GM12878 (cell line): Measurements from ENCODE around the gene MRC2. TPM values are rescaled to one million over a fixed set of nuclear protein-coding genes. Genes with fewer than 3 reads are reported as not detected.

ENCODE experiments used
- ATF3 ChIP-seq: IDR thresholded peaks from 2 replicates; pipeline ENCODE4 v1.6.1; 2011; ENCODE audit warnings: low read depth, mild to moderate bottlenecking, low read length, moderate library complexity, borderline replicate concordance; ENCODE audit errors: extremely low read depth
- ATF7 ChIP-seq: fragments of 450-650 bp; IDR thresholded peaks from 2 replicates; pipeline ENCODE4 v1.6.1; 2016; ENCODE audit warnings: low read depth, mild to moderate bottlenecking
- CHD1 ChIP-seq: IDR thresholded peaks from 2 replicates; pipeline ENCODE4 v1.6.1; 2012; ENCODE audit warnings: low read depth, low read length, improper control_type of control experiment
- CTCF ChIP-seq, 3 experiments: IDR thresholded peaks in 2 of 3; conservative IDR thresholded peaks in 1 of 3; 2 replicates each; pipeline ENCODE4 v1.5.1; 2011; ENCODE audit warnings: low read depth in 3 of 3, low read length in 3 of 3, mild to moderate bottlenecking in 3 of 3, control low read depth in 2 of 3, moderate library complexity in 2 of 3, inconsistent platforms in 1 of 3, mixed read lengths in 1 of 3; ENCODE audit not compliant: control insufficient read depth in 2 of 3, insufficient read depth in 1 of 3; ENCODE audit errors: extremely low read depth in 1 of 3
- DPF2 ChIP-seq: fragments of 450-650 bp; IDR thresholded peaks from 2 replicates; pipeline ENCODE4 v1.6.1; 2017; ENCODE audit warnings: mild to moderate bottlenecking
- EED ChIP-seq: sonication (generic); IDR thresholded peaks from 2 replicates; pipeline ENCODE4 v1.6.1; 2016; ENCODE audit warnings: antibody characterized with exemption, low read depth
- IRF4 ChIP-seq: IDR thresholded peaks from 2 replicates; pipeline ENCODE4 v1.6.1; 2011; ENCODE audit warnings: low read depth, low read length
- KLF5 ChIP-seq: fragments of 450-650 bp; IDR thresholded peaks from 2 replicates; pipeline ENCODE4 v1.6.1; 2014; ENCODE audit warnings: mild to moderate bottlenecking; ENCODE audit not compliant: partially characterized antibody
- MXI1 ChIP-seq: fragments of 150-350 bp; IDR thresholded peaks from 2 replicates; pipeline ENCODE4 v1.6.1; 2011; ENCODE audit warnings: low read depth, mild to moderate bottlenecking, inconsistent platforms, low read length, improper control_type of control experiment
- MYC ChIP-seq: IDR thresholded peaks from 2 replicates; pipeline ENCODE4 v1.6.1; 2011; ENCODE audit warnings: mild to moderate bottlenecking, low read length, moderate library complexity, inconsistent platforms; ENCODE audit not compliant: insufficient read depth, insufficient replicate concordance, insufficient read length, severe bottlenecking
- NFYA ChIP-seq: IDR thresholded peaks from 2 replicates; pipeline ENCODE4 v1.6.1; 2011; ENCODE audit warnings: low read depth, mild to moderate bottlenecking, low read length, improper control_type of control experiment, borderline replicate concordance
- NR2C2 ChIP-seq: IDR thresholded peaks from 2 replicates; pipeline ENCODE4 v1.6.1; 2011; ENCODE audit warnings: borderline replicate concordance, low read depth; ENCODE audit not compliant: control insufficient read depth, insufficient read length
- PML ChIP-seq: IDR thresholded peaks from 2 replicates; pipeline ENCODE4 v1.6.1; 2012; ENCODE audit warnings: low read length, inconsistent platforms
- POLR2A ChIP-seq: IDR thresholded peaks from 2 replicates; pipeline ENCODE4 v1.6.1; 2011; ENCODE audit warnings: low read depth, mild to moderate bottlenecking, low read length
- RUNX3 ChIP-seq: IDR thresholded peaks from 2 replicates; pipeline ENCODE4 v1.6.1; 2012; ENCODE audit warnings: low read length, inconsistent platforms
- SMAD1 ChIP-seq: fragments of 450-650 bp; IDR thresholded peaks from 2 replicates; pipeline ENCODE4 v1.6.1; 2018; ENCODE audit warnings: mild to moderate bottlenecking, low read depth; ENCODE audit not compliant: partially characterized antibody
- SMC3 ChIP-seq: IDR thresholded peaks from 2 replicates; pipeline ENCODE4 v1.6.1; 2011; ENCODE audit warnings: low read length, improper control_type of control experiment, borderline replicate concordance
- SREBF1 ChIP-seq: IDR thresholded peaks from 2 replicates; pipeline ENCODE4 v1.6.1; 2012; ENCODE audit warnings: mild to moderate bottlenecking, low read length
- SREBF2 ChIP-seq: IDR thresholded peaks from 2 replicates; pipeline ENCODE4 v1.6.1; 2012; ENCODE audit warnings: mild to moderate bottlenecking, low read length
- STAT3 ChIP-seq: IDR thresholded peaks from 2 replicates; pipeline ENCODE4 v1.6.1; 2011; ENCODE audit warnings: low read depth, low read length, improper control_type of control experiment
- TCF7 ChIP-seq: IDR thresholded peaks from 2 replicates; pipeline ENCODE4 v1.6.1; 2014; ENCODE audit warnings: antibody characterized with exemption, borderline replicate concordance
- polyA plus RNA-seq, 11 experiments: library from polyadenylated mRNA; depleted of rRNA in 4 of 11; unstranded in 6 of 11; stranded (reverse) in 5 of 11; fragments of >200 nt; fragmentation: Nextera tagmentation in 4 of 11; fragmentation: Illumina TruSeq in 1 of 11; extraction: Ambion mirVana in 4 of 11; extraction: Trizol in 1 of 11; gene quantifications; 1 replicate in 1 of 11; 2 replicates in 10 of 11; pipeline versions ENCODE4 v1.2.1 to v1.2.3, GENCODE V29; 2011 to 2016; ENCODE audit warnings: inconsistent platforms in 2 of 11, missing spikeins in 2 of 11, low read depth in 1 of 11
- total RNA-seq, 4 experiments: library from RNA; depleted of rRNA in 3 of 4; stranded (reverse); fragments of >200 nt in 3 of 4; fragmentation: Illumina TruSeq in 1 of 4; extraction: Trizol in 1 of 4; gene quantifications; 2 replicates each; pipeline versions ENCODE4 v1.2.1 to v1.2.3, GENCODE V29; 2013 to 2021
- TF ChIP-seq, protein P1 (sequence below): IDR thresholded peaks from 2 replicates; pipeline ENCODE4 v1.6.1; 2011; ENCODE audit warnings: borderline replicate concordance, low read depth, mild to moderate bottlenecking, moderate library complexity, mixed read lengths, low read length; ENCODE audit not compliant: insufficient read depth; ENCODE audit errors: extremely low read length
- TF ChIP-seq, protein P2 (sequence below): fragments of 450-650 bp; formaldehyde crosslinking; IDR thresholded peaks from 2 replicates; pipeline ENCODE4 v1.4.0; 2020; ENCODE audit warnings: mild to moderate bottlenecking, moderate library complexity

The MRC2 gene
- total and polyA plus RNA-seq, 10 of the 15 experiments (the other 5 are each of a cell fraction or from before 2014, with no cell fraction given): 0.04 to 0.96 (median 0.30) TPM; not detected in 1

GRCh38 chr17:62703776-62704380 lies 76.4 kb downstream of the MRC2 start (continued):
- TF ChIP-seq MXI1: no peak
- TF ChIP-seq CTCF (IDR thresholded peaks at IDR 0.05 in 2 of 3, conservative IDR thresholded peaks at IDR 0.05 in 1 of 3; ENCODE audit: control insufficient read depth in 2 of 3, extremely low read depth in 1 of 3, insufficient read depth in 1 of 3, low read depth in 3 of 3, low read length in 3 of 3): peak; percentile 67 to 92 (median 84)
- TF ChIP-seq CHD1: no peak
- TF ChIP-seq SMAD1: no peak
- TF ChIP-seq, protein P1, sequence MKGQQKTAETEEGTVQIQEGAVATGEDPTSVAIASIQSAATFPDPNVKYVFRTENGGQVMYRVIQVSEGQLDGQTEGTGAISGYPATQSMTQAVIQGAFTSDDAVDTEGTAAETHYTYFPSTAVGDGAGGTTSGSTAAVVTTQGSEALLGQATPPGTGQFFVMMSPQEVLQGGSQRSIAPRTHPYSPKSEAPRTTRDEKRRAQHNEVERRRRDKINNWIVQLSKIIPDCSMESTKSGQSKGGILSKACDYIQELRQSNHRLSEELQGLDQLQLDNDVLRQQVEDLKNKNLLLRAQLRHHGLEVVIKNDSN: no peak
- TF ChIP-seq NR2C2: no peak
- no peak for TF ChIP-seq SREBF1
- TF ChIP-seq EED: no peak
- TF ChIP-seq ATF7: no peak
- no peak for TF ChIP-seq TCF7
- no peak for TF ChIP-seq NFYA
- TF ChIP-seq MYC: no peak
- TF ChIP-seq SMC3: peak; percentile 67
- TF ChIP-seq, protein P2, sequence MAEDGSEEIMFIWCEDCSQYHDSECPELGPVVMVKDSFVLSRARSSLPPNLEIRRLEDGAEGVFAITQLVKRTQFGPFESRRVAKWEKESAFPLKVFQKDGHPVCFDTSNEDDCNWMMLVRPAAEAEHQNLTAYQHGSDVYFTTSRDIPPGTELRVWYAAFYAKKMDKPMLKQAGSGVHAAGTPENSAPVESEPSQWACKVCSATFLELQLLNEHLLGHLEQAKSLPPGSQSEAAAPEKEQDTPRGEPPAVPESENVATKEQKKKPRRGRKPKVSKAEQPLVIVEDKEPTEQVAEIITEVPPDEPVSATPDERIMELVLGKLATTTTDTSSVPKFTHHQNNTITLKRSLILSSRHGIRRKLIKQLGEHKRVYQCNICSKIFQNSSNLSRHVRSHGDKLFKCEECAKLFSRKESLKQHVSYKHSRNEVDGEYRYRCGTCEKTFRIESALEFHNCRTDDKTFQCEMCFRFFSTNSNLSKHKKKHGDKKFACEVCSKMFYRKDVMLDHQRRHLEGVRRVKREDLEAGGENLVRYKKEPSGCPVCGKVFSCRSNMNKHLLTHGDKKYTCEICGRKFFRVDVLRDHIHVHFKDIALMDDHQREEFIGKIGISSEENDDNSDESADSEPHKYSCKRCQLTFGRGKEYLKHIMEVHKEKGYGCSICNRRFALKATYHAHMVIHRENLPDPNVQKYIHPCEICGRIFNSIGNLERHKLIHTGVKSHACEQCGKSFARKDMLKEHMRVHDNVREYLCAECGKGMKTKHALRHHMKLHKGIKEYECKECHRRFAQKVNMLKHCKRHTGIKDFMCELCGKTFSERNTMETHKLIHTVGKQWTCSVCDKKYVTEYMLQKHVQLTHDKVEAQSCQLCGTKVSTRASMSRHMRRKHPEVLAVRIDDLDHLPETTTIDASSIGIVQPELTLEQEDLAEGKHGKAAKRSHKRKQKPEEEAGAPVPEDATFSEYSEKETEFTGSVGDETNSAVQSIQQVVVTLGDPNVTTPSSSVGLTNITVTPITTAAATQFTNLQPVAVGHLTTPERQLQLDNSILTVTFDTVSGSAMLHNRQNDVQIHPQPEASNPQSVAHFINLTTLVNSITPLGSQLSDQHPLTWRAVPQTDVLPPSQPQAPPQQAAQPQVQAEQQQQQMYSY (CRISPR knock-in tag): no peak
- no peak for TF ChIP-seq SREBF2
- TF ChIP-seq PML: no peak
- TF ChIP-seq RUNX3: no peak
- no peak for TF ChIP-seq KLF5
- 0 out of 2 replicates have a peak, but pooled peaks have one; percentile 19 for TF ChIP-seq DPF2
- no peak for TF ChIP-seq STAT3
- no peak for TF ChIP-seq ATF3
- no peak for TF ChIP-seq POLR2A
- no peak for TF ChIP-seq IRF4
